ENCODE data around the gene C3orf52. TPM values are rescaled to one million over a fixed set of nuclear protein-coding genes. Genes with fewer than 3 reads are reported as not detected.

The C3orf52 gene
- total RNA-seq, 3 donors from 2014 or later: 0.64 to 23.6 (median 8.5) TPM

DNA sequence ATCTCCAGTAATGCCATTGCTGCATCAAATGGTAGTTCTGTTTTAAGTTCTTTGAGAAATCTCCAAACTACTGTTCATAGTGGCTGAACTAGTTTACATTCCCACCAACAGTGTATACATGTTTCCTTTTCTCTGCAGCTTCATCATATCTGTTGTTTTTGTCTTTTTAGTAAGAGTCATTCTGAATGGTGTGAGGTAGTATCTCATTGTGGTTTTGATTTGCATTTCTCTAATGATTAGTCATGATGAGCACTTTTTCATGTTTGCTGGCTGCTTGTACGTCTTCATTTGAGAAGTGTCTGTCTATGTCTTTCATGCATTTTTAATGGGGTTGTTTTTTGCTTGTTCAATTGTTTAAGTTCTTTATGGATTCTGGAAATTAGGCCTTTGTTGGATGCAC, 57.1 kb downstream of the C3orf52 start:
- no peaks in the 10 kb centered on the region for H3K27me3 ChIP-seq
- H3K27ac ChIP-seq: no peak overlapping the region
- TF ChIP-seq CTCF (IDR thresholded peaks at IDR 0.05) (no peak), POLR2A (IDR thresholded peaks at IDR 0.05) (no peak), POLR2AphosphoS5 (IDR thresholded peaks at IDR 0.05) (no peak)
- peaks cover 0 to 12% of the 10 kb centered on the region in 2 donors for H3K9me3 ChIP-seq
- H3K4me1 ChIP-seq: no peaks in the 10 kb centered on the region
- no peaks in the 10 kb centered on the region for H3K36me3 ChIP-seq
- DNase-seq (ENCODE audit: low spot score in 2 of 2): no peak
- intact Hi-C loops (cut with DNase I; ENCODE audit: low total_unique reads): no loop called here
- no peak overlapping the region for H3K4me3 ChIP-seq

GRCh38 chr3:112143689-112144088, 57.5 kb downstream of the C3orf52 start:
- Histone ChIP-seq H3K9me3 (peaks cover 0 to 17% of the 10 kb centered on the region in 2 donors), H3K27ac (no peak overlapping the region), H3K27me3 (no peaks in the 10 kb centered on the region), H3K4me3 (no peak overlapping the region), H3K36me3 (no peaks in the 10 kb centered on the region), H3K4me1 (no peaks in the 10 kb centered on the region)
- DNase-seq (ENCODE audit: low spot score in 2 of 2): no peak
- TF ChIP-seq CTCF (IDR thresholded peaks at IDR 0.05) (no peak), POLR2AphosphoS5 (IDR thresholded peaks at IDR 0.05) (no peak), POLR2A (IDR thresholded peaks at IDR 0.05) (no peak)
- intact Hi-C loops (cut with DNase I; ENCODE audit: low total_unique reads): no loop called here

DNA sequence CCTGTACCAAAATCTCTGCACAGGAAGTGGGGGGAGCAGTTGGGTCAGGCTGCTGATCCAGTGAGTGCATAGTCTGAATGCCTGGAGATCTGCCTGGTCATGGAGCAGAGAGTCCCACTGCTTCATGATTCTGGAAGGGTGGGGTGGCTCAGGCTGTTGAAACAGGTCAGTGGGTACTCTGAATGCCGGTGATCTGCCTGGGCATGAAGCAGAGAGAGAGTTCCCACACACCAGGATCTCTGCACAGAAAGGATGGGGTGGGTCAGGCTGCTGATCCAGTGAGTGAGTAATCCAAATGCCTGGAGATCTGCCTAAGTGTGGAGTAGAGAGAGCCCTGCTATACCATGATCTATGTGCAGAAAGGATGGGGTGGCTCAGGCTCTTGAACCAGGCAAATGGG, 62.9 kb downstream of the C3orf52 start:
- H3K27ac ChIP-seq: no peak overlapping the region
- H3K36me3 ChIP-seq: no peaks in the 10 kb centered on the region
- intact Hi-C loops (cut with DNase I; ENCODE audit: low total_unique reads): no loop called here
- no peaks in the 10 kb centered on the region for H3K27me3 ChIP-seq
- no peaks in the 10 kb centered on the region for H3K4me1 ChIP-seq
- TF ChIP-seq POLR2A (IDR thresholded peaks at IDR 0.05) (no peak), CTCF (IDR thresholded peaks at IDR 0.05) (no peak), POLR2AphosphoS5 (IDR thresholded peaks at IDR 0.05) (no peak)
- H3K4me3 ChIP-seq: no peak overlapping the region
- no peak for DNase-seq (ENCODE audit: low spot score in 2 of 2)
- peaks cover 11 to 30% of the 10 kb centered on the region in 2 donors for H3K9me3 ChIP-seq

- no peak overlapping the region for H3K27ac ChIP-seq
- no peak overlapping the region for H3K4me3 ChIP-seq
- no peak for TF ChIP-seq POLR2AphosphoS5 (IDR thresholded peaks at IDR 0.05)
- no peak for TF ChIP-seq POLR2A (IDR thresholded peaks at IDR 0.05)
- TF ChIP-seq CTCF (IDR thresholded peaks at IDR 0.05): no peak
- no peaks in the 10 kb centered on the region for H3K36me3 ChIP-seq
- no peaks in the 10 kb centered on the region for H3K4me1 ChIP-seq
- no peak for DNase-seq (ENCODE audit: low spot score in 2 of 2)
- intact Hi-C loops (cut with DNase I; ENCODE audit: low total_unique reads): no loop called here
- H3K9me3 ChIP-seq: peaks cover 0 to 5% of the 10 kb centered on the region in 2 donors
- H3K27me3 ChIP-seq: no peaks in the 10 kb centered on the region
These were observed 81.6 kb downstream of the C3orf52 start for GRCh38 chr3:112167758-112168157.

Other genes starting within 250 kb of the C3orf52 start
- gene PHLDB2, start 227.1 kb upstream of the C3orf52 start, total RNA-seq: 10 to 100 TPM; 53.1 to 94.4 (median 65.0) TPM
- gene ABHD10, start 107.4 kb upstream of the C3orf52 start, total RNA-seq: 10 to 100 TPM; 17.3 to 28.5 (median 22.6) TPM
- gene TAGLN3, start 87.5 kb upstream of the C3orf52 start, total RNA-seq: not detected
- under 1 TPM in 1 of 3 donors, not detected in 2; 0.15 TPM for gene TMPRSS7, start 51.7 kb upstream of the C3orf52 start, total RNA-seq
- gene GCSAM, start 46.9 kb downstream of the C3orf52 start, total RNA-seq: 1 to 10 TPM in 1 of 3 donors, under 1 TPM in 2; 0.16 to 1.5 (median 0.66) TPM
- under 1 TPM in 2 of 3 donors, not detected in 1; 0.15 to 0.48 TPM for gene SLC9C1, start 207.8 kb downstream of the C3orf52 start, total RNA-seq
- 10 to 100 TPM in 2 of 3 donors, 1 to 10 TPM in 1; 4.8 to 20.8 (median 17.0) TPM for gene CD200, start 246.8 kb downstream of the C3orf52 start, total RNA-seq